ENCODE results near the gene MMD.
"Not testable (repeated sequence)": the region's sequence is repeated elsewhere in the genome, so short reads cannot be mapped to it uniquely, and the experiment has no call there.

MMD gene
- total RNA-seq = 13.1 to 13.7 reads per million in 2 donors

GRCh38 chr17:55421179-55421934, at the start of gene MMD:
Gene MMD (minus strand): TSS chr17:55421835. CDS start chr17:55421695, 140 bp downstream.
- peak in 2 of 5 experiments; percentile 5 to 10 for DNase-seq

- DNase-seq = no peak
Observed at GRCh38 chr17:55466671-55467070, 45.0 kb upstream of the MMD start.

- not testable (repeated sequence) for DNase-seq
Observed at GRCh38 chr17:55465771-55466170, 44.1 kb upstream of the MMD start.

GRCh38 chr17:55463600-55463999, 42.0 kb upstream of the MMD start:
- peak in 1 of 5 experiments; percentile 30 for DNase-seq

- no peak for DNase-seq
Observed at GRCh38 chr17:55462711-55463110, 41.1 kb upstream of the MMD start.

GRCh38 chr17:55462234-55462633, 40.6 kb upstream of the MMD start:
- DNase-seq = no peak

- DNase-seq = peak in 1 of 5 experiments; percentile 38
Observed at GRCh38 chr17:55458978-55459377, 37.3 kb upstream of the MMD start.

- no peak for DNase-seq
Observed at GRCh38 chr17:55458287-55458900, 36.8 kb upstream of the MMD start.

- no peak for DNase-seq
Observed at GRCh38 chr17:55456307-55457240, 34.9 kb upstream of the MMD start.

GRCh38 chr17:55454906-55455474, 33.4 kb upstream of the MMD start:
- DNase-seq = no peak

GRCh38 chr17:55453839-55454557, 32.4 kb upstream of the MMD start:
- no peak for DNase-seq

GRCh38 chr17:55452139-55452790, 30.6 kb upstream of the MMD start:
- DNase-seq = no peak

GRCh38 chr17:55451758-55452138, 30.1 kb upstream of the MMD start:
- no peak for DNase-seq

GRCh38 chr17:55451203-55451641, 29.6 kb upstream of the MMD start:
- DNase-seq = no peak

GRCh38 chr17:55450232-55450825, 28.7 kb upstream of the MMD start:
- DNase-seq = no peak

- DNase-seq = no peak
Observed at GRCh38 chr17:55448681-55449080, 27.0 kb upstream of the MMD start.

GRCh38 chr17:55446581-55447205, 25.1 kb upstream of the MMD start:
- no peak for DNase-seq

GRCh38 chr17:55446004-55446403, 24.4 kb upstream of the MMD start:
- DNase-seq = not testable (repeated sequence)

- DNase-seq = no peak
Observed at GRCh38 chr17:55444471-55445441, 23.1 kb upstream of the MMD start.
